KOPT-K1 (cell line): ENCODE measurements around the gene H6PD.

Experiments used
- H3K27ac ChIP-seq: fragments of 200-600 bp; sonication (generic); 2 replicates; pipeline ENCODE4 v1.5.1; 2016; ENCODE audit warnings: antibody characterized with exemption, mild to moderate bottlenecking, low read depth, low read length; ENCODE audit not compliant: poor library complexity, severe bottlenecking
- H3K36me3 ChIP-seq: fragments of 200-600 bp; sonication (generic); 2 replicates; pipeline ENCODE4 v1.5.1; 2017; ENCODE audit warnings: antibody characterized with exemption, mild to moderate bottlenecking, low read length, moderate library complexity; ENCODE audit not compliant: insufficient read depth
- H3K9me3 ChIP-seq: fragments of 200-600 bp; sonication (generic); 2 replicates; pipeline ENCODE4 v1.5.1; 2017; ENCODE audit warnings: antibody characterized with exemption, low read length, mild to moderate bottlenecking; ENCODE audit not compliant: insufficient read depth, poor library complexity, severe bottlenecking

The H6PD gene

GRCh38 chr1:9200441-9200840 is 34.1 kb upstream of the H6PD start:
- Histone ChIP-seq H3K36me3 (no peaks in the 10 kb centered on the region), H3K9me3 (no peaks in the 10 kb centered on the region), H3K27ac (no peak overlapping the region)

GRCh38 chr1:9201401-9202239 is 33.0 kb upstream of the H6PD start:
- Histone ChIP-seq H3K9me3 (no peaks in the 10 kb centered on the region), H3K27ac (no peak overlapping the region), H3K36me3 (no peaks in the 10 kb centered on the region)

- Histone ChIP-seq H3K27ac (no peak overlapping the region), H3K9me3 (no peaks in the 10 kb centered on the region)
These were observed 32.2 kb upstream of the H6PD start for GRCh38 chr1:9202240-9202870.

GRCh38 chr1:9203511-9203982 is 31.0 kb upstream of the H6PD start:
- Histone ChIP-seq H3K9me3 (no peaks in the 10 kb centered on the region), H3K27ac (no peak overlapping the region), H3K36me3 (no peaks in the 10 kb centered on the region)

More at GRCh38 chr1:9202240-9202870, 32.2 kb upstream of the H6PD start:
- no peaks in the 10 kb centered on the region for H3K36me3 ChIP-seq

- H3K27ac ChIP-seq, result no peak overlapping the region
These were observed 30.3 kb upstream of the H6PD start for GRCh38 chr1:9204156-9204720.

GRCh38 chr1:9207086-9207485 is 27.5 kb upstream of the H6PD start:
- H3K27ac ChIP-seq, result no peak overlapping the region
- no peaks in the 10 kb centered on the region for H3K9me3 ChIP-seq
- no peaks in the 10 kb centered on the region for H3K36me3 ChIP-seq

More at GRCh38 chr1:9204156-9204720, 30.3 kb upstream of the H6PD start:
- H3K9me3 ChIP-seq, result no peaks in the 10 kb centered on the region
- H3K36me3 ChIP-seq, result no peaks in the 10 kb centered on the region

GRCh38 chr1:9207715-9208114 is 26.9 kb upstream of the H6PD start:
- Histone ChIP-seq H3K9me3 (no peaks in the 10 kb centered on the region), H3K27ac (no peak overlapping the region), H3K36me3 (no peaks in the 10 kb centered on the region)

GRCh38 chr1:9211291-9211811 is 23.2 kb upstream of the H6PD start:
- no peak overlapping the region for H3K27ac ChIP-seq
- no peaks in the 10 kb centered on the region for H3K9me3 ChIP-seq
- no peaks in the 10 kb centered on the region for H3K36me3 ChIP-seq

- Histone ChIP-seq H3K27ac (no peak overlapping the region), H3K36me3 (no peaks in the 10 kb centered on the region), H3K9me3 (no peaks in the 10 kb centered on the region)
These were observed 21.8 kb upstream of the H6PD start for GRCh38 chr1:9212735-9213134.

GRCh38 chr1:9213956-9214355 is 20.6 kb upstream of the H6PD start:
- Histone ChIP-seq H3K9me3 (no peaks in the 10 kb centered on the region), H3K27ac (no peak overlapping the region), H3K36me3 (no peaks in the 10 kb centered on the region)

GRCh38 chr1:9218917-9219316 is 15.7 kb upstream of the H6PD start:
- H3K9me3 ChIP-seq, result no peaks in the 10 kb centered on the region
- no peaks in the 10 kb centered on the region for H3K36me3 ChIP-seq
- H3K27ac ChIP-seq, result no peak overlapping the region

GRCh38 chr1:9222846-9223625 is 11.5 kb upstream of the H6PD start:
- Histone ChIP-seq H3K36me3 (no peaks in the 10 kb centered on the region), H3K9me3 (no peaks in the 10 kb centered on the region), H3K27ac (no peak overlapping the region)

- Histone ChIP-seq H3K27ac (no peak overlapping the region), H3K9me3 (no peaks in the 10 kb centered on the region), H3K36me3 (no peaks in the 10 kb centered on the region)
These were observed 9.7 kb upstream of the H6PD start for GRCh38 chr1:9224664-9225410.

GRCh38 chr1:9225411-9225785 is 9.2 kb upstream of the H6PD start:
- Histone ChIP-seq H3K36me3 (no peaks in the 10 kb centered on the region), H3K9me3 (no peaks in the 10 kb centered on the region), H3K27ac (no peak overlapping the region)
